GM10248 (cell line): ENCODE results near the gene ZBTB7C.

ENCODE experiments used
- CTCF ChIA-PET: fragments of 300-600 bp; sonication (Branson Sonifier 250); formaldehyde crosslinking; extraction: SDS; loops from one replicate; lab custom pipeline; 2021; ENCODE audit warnings: antibody characterized with exemption; lab: Yijun Ruan, JAX
- POLR2A ChIA-PET: fragments of 350-650 bp; sonication (Branson Sonifier 250); formaldehyde crosslinking; extraction: SDS; loops from one replicate; lab custom pipeline; 2020; ENCODE audit warnings: antibody characterized with exemption; lab: Yijun Ruan, JAX
- DNase-seq: peaks from one replicate; pipeline ENCODE4 v3.0.0; 2012; ENCODE audit errors: extremely low spot score
- CTCF ChIP-seq: IDR thresholded peaks from 2 replicates; pipeline ENCODE4 v1.5.1; 2012; ENCODE audit warnings: mild to moderate bottlenecking, low read depth; ENCODE audit errors: extremely low read depth, missing control alignments, control extremely low read depth

ZBTB7C gene

GRCh38 chr18:48323151-48323550 is 86.0 kb downstream of the ZBTB7C start:
- no peak for DNase-seq
- no peak for TF ChIP-seq CTCF
- CTCF ChIA-PET: interaction anchor here (0.8 kb wide), 1 partner anchor 10 kb away, joined by 3 read pairs; no protein-coding TSS in a partner anchor
- POLR2A ChIA-PET: no interaction called here

DNA sequence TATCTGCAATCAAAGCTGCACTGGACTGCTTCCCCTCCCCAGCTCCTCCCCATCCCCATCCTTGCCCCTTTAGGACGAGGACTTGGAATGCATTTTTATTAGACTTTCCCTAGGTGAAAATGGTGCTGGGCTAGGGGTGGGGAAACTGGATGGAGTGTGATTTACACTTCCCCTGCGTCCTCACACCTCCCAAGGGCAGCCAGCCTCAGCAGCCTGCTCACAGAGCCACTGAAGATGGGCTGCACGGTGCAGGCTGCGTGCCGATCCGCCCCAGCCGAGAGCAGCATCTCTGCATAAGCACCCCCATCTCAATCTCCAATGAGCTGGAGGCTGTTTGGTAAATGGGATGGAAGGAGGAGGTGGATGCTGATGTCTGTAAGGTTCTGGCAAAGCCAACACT is 87.6 kb downstream of the ZBTB7C start:
- POLR2A ChIA-PET: no interaction called here
- no peak for DNase-seq
- CTCF ChIA-PET: interaction anchor here (0.8 to 1.2 kb wide), 2 partner anchors 9 to 32 kb away, joined by 3 to 4 read pairs; no protein-coding TSS in a partner anchor
- TF ChIP-seq CTCF: no peak

- no peak for TF ChIP-seq CTCF
- POLR2A ChIA-PET: no interaction called here
- no peak for DNase-seq
- CTCF ChIA-PET: interaction anchor here (0.8 to 1.2 kb wide), 2 partner anchors 9 to 32 kb away, joined by 3 to 4 read pairs; no protein-coding TSS in a partner anchor
Measured at GRCh38 chr18:48321121-48321520, 88.1 kb downstream of the ZBTB7C start.

DNA sequence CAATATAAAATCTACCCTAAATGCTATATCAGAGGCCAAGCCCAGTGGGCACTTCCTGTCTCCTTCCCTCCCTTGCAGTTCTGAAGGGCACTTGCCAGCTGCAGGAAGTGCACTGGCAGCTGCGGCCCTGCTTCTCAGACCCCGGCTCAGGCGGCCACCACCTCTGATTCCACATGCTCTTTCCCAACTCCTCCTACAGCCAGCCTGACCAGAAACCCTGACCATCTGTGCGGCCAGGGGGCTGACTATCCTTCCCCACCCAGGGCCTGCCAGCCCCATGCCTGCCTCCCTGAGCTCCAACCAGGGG is 88.6 kb downstream of the ZBTB7C start:
- no peak for TF ChIP-seq CTCF
- ChIA-PET CTCF (interaction anchor here (1.2 kb wide), 1 partner anchor 9 kb away, joined by 4 read pairs; no protein-coding TSS in a partner anchor), POLR2A (no interaction called here)
- no peak for DNase-seq

DNA sequence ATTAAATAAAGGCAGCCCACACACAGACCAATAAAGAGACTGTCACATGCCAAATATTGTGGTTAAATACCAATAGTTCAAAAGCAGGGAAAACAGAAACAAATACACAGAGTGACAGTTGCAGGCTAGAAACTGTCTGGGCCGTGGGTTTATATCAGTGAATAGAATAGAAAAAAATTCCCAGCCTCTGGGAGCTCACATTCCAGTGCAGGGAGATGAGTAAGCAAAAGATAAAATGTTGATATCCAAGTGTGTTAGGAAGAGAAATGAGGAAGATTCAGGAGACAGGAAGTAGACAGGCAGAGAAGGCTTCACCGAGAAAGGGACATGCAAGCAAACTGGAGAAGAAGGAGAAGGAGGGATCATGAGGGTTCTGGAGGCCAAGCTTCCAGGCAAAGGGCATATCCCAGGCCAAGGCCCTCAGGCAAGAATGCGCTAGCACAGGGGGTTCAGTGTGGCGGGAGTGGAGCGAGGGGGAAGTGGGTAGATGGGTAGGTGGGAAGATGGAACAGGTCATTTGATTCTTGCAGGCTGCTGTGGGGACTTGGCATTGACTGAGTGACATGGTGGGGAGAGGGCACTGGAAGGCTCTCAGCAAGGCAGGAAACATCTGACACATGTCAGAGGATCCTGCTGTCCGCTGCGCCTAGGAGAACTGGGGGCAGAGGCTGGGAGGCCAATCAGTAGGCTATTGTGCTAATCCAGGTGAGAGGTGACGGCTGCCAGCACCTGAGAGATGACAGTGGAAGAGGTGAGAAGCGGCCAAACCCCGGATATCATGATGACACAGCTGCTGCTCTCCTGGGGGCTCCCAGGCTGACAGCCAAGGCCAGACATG is 89.2 kb downstream of the ZBTB7C start:
- CTCF ChIA-PET: interaction anchor here (1.2 to 1.4 kb wide), 2 partner anchors 10 to 13 kb away, joined by 4 read pairs; no protein-coding TSS in a partner anchor
- no peak for DNase-seq
- TF ChIP-seq CTCF: no peak
- POLR2A ChIA-PET: no interaction called here

GRCh38 chr18:48318436-48318835 is 90.7 kb downstream of the ZBTB7C start:
- TF ChIP-seq CTCF: no peak
- no peak for DNase-seq
- ChIA-PET POLR2A (no interaction called here), CTCF (no interaction called here)
